CD4-positive, CD25-positive, alpha-beta regulatory T cell (primary cell): ENCODE results near the gene ZGLP1. TPM values are rescaled to one million over a fixed set of nuclear protein-coding genes. Genes with fewer than 3 reads are reported as not detected.

Experiments used
- ATAC-seq, 2 donors: fragments of 150-1000 bp; cut with Tn5 transposase; one replicate each; pipeline ENCODE4 v1.10.0; 2021; ENCODE audit warnings: low read depth in 2 of 2, moderate number of reproducible peaks in 2 of 2, moderate library complexity in 1 of 2
- DNase-seq, 3 donors: peaks; one replicate each; pipeline versions ENCODE4 v3.0.0 to v3.0.0-alpha.2; 2012 to 2022; ENCODE audit warnings: mixed read lengths in 1 of 3
- H3K27ac ChIP-seq: one replicate; pipeline ENCODE4 v1.7.0; 2013; ENCODE audit warnings: mild to moderate bottlenecking, low read length; ENCODE audit not compliant: insufficient read depth, poor library complexity, severe bottlenecking
- H3K27me3 ChIP-seq: one replicate; pipeline ENCODE4 v1.7.0; 2013; ENCODE audit warnings: low read length; ENCODE audit not compliant: control insufficient read depth, insufficient read depth
- H3K36me3 ChIP-seq: one replicate; pipeline ENCODE4 v1.7.0; 2013; ENCODE audit warnings: mild to moderate bottlenecking, low read length, moderate library complexity; ENCODE audit not compliant: control insufficient read depth, insufficient read depth
- H3K4me1 ChIP-seq: 2 replicates; pipeline ENCODE4 v1.7.0; 2013; ENCODE audit warnings: mild to moderate bottlenecking, low read length; ENCODE audit not compliant: insufficient read depth, control insufficient read depth, poor library complexity, severe bottlenecking
- H3K4me3 ChIP-seq: one replicate; pipeline ENCODE4 v1.7.0; 2013; ENCODE audit warnings: low read depth, mild to moderate bottlenecking, low read length, moderate library complexity
- H3K9me3 ChIP-seq, 2 experiments: 1 replicate in 1 of 2; 2 replicates in 1 of 2; pipeline ENCODE4 v1.7.0; 2013; ENCODE audit warnings: low read length in 2 of 2, mild to moderate bottlenecking in 1 of 2, moderate library complexity in 1 of 2; ENCODE audit not compliant: control insufficient read depth in 2 of 2
- H3K27ac Mint-ChIP-seq, 3 donors: one replicate each; pipeline ENCODE4 v1.8.0; 2020 to 2022; ENCODE audit warnings: mild to moderate bottlenecking in 3 of 3, mixed read lengths in 3 of 3, moderate library complexity in 2 of 3
- H3K27me3 Mint-ChIP-seq: one replicate; pipeline ENCODE4 v1.8.0; 2022; ENCODE audit warnings: mild to moderate bottlenecking, mixed read lengths
- H3K36me3 Mint-ChIP-seq: one replicate; pipeline ENCODE4 v1.8.0; 2020; ENCODE audit warnings: mixed read lengths
- H3K4me1 Mint-ChIP-seq, 4 donors: one replicate each; pipeline ENCODE4 v1.8.0; 2020 to 2022; ENCODE audit warnings: mixed read lengths in 4 of 4, mild to moderate bottlenecking in 1 of 4
- H3K4me3 Mint-ChIP-seq, 4 donors: one replicate each; pipeline ENCODE4 v1.8.0; 2020 to 2022; ENCODE audit warnings: mild to moderate bottlenecking in 4 of 4, mixed read lengths in 4 of 4, moderate library complexity in 3 of 4
- H3K9me3 Mint-ChIP-seq, 7 donors: one replicate each; pipeline ENCODE4 v1.8.0; 2020 to 2022; ENCODE audit warnings: mixed read lengths in 7 of 7, mild to moderate bottlenecking in 3 of 7, moderate library complexity in 2 of 7
- polyA plus RNA-seq, 4 donors: library from polyadenylated mRNA; unstranded; fragments of 300-500 nt; fragmentation: Illumina TruSeq; gene quantifications; one replicate each; pipeline ENCODE4 v1.2.3, GENCODE V29; 2021
- total RNA-seq: library from RNA; stranded (reverse); gene quantifications from one replicate; pipeline ENCODE4 v1.2.3, GENCODE V29; 2022

ZGLP1 gene
- total RNA-seq (2.8 TPM), polyA plus RNA-seq (under 1 TPM in 1 of 4 donors, not detected in 3; 0.32 TPM)

DNA sequence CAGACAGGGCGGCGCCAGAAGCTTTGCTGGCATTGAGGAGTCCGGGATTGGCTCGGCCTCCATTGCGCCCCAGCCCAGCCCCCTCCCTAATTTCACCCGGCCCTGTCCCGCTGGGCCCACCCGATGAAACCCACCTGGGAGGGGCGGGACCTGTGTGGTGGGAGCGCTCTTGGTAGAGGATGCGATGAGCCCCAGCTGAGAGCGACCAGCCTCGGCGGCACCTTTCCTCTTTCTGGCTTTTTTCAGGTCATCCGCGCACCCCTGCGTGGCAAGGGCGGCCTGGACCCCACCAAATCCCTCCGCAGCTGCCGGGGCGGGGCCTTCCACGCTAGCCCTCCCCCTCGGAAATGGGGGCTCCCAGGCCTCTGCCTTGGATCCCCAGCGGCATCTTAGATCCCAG, at the start of gene ZGLP1:
Gene ZGLP1 (minus strand): TSS at position 393 of the 400 bp plus-strand sequence.
- no peaks in the 10 kb centered on the region for H3K9me3 ChIP-seq
- no peaks in the 10 kb centered on the region for H3K4me1 ChIP-seq
- no peaks in the 10 kb centered on the region for H3K27me3 ChIP-seq
- DNase-seq (no peak), ATAC-seq (no peak)
- H3K4me3 ChIP-seq, result no peak within 1 kb of the TSS
- no peaks in the 10 kb centered on the region for H3K9me3 Mint-ChIP-seq
- H3K4me3 Mint-ChIP-seq, result no peak within 1 kb of the TSS
- no peaks in the 10 kb centered on the region for H3K36me3 Mint-ChIP-seq
- peaks cover 0 to 3% (median 0%) of the 10 kb centered on the region in 4 donors for H3K4me1 Mint-ChIP-seq
- no peaks in the 10 kb centered on the region for H3K27me3 Mint-ChIP-seq
- H3K27ac ChIP-seq, result no peak within 1 kb of the TSS
- no peaks in the 10 kb centered on the region for H3K36me3 ChIP-seq
- no peak within 1 kb of the TSS for H3K27ac Mint-ChIP-seq

DNA sequence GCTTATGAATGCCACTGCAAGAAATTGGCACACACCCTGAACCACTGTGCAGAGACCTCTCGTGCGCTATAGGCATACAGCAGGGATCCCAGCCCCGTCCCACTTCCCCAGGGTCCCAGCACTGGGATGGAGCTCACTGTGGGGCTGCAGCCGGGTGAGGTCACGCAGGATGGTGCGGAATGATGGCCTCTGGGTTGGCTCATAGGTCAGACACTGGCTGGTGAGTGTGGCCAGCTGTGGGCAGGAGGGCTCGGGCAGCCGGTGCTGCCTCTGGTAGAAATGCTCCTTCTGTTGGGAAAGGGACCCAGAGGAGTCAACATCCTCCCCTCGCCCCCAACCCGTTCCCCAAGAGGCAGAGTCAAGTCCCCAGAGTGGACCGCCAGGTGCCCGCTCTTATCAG, 46.8 kb upstream of the ZGLP1 start:
- ATAC-seq (no peak), DNase-seq (no peak)
- no peaks in the 10 kb centered on the region for H3K27me3 Mint-ChIP-seq
- H3K4me1 ChIP-seq, result no peaks in the 10 kb centered on the region
- no peaks in the 10 kb centered on the region for H3K9me3 ChIP-seq
- no peaks in the 10 kb centered on the region for H3K27me3 ChIP-seq
- H3K36me3 Mint-ChIP-seq, result peaks cover 15% of the 10 kb centered on the region
- H3K9me3 Mint-ChIP-seq, result no peaks in the 10 kb centered on the region
- H3K4me3 ChIP-seq, result no peak overlapping the region
- peaks cover 62% of the 10 kb centered on the region for H3K36me3 ChIP-seq
- H3K27ac Mint-ChIP-seq, result no peak overlapping the region
- H3K27ac ChIP-seq, result no peak overlapping the region
- no peak overlapping the region for H3K4me3 Mint-ChIP-seq
- H3K4me1 Mint-ChIP-seq, result no peaks in the 10 kb centered on the region

DNA sequence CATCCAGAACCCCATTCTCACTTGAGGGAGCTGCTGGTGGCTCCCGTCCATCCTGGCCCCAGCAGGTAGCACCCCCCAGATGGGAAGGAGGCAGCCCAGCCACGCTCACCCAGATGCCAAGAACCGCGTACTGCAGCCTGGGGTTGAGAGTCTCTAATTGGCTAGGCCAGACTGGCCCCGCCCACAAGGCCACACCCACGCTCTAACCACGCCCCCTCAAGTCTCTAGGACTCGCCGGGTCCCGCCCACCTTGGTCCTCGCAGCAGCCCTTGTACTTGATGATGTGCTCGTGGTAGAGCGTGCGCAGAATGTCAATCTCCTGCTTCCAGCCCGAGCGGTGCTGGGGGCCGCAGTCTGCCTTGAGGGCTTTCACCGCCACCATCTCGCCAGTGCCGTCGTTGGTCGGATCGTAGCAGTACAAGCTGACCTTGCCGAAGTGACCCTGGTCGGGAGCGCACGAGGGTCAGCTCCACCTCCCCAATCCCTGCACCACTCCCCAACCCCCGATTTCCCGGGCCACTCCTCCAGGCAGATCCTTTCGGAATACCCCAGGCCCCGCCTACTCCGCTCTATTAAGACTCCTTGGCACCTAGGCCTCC, 44.3 kb upstream of the ZGLP1 start:
- DNase-seq (peak in 2 of 3 donors; percentile 15 to 44), ATAC-seq (peak in 1 of 2 donors; percentile 37)
- Histone ChIP-seq H3K4me1 (no peaks in the 10 kb centered on the region), H3K4me3 (no peak overlapping the region), H3K27me3 (no peaks in the 10 kb centered on the region), H3K27ac (no peak overlapping the region), H3K9me3 (no peaks in the 10 kb centered on the region), H3K36me3 (peaks cover 54% of the 10 kb centered on the region)
- no peak overlapping the region for H3K4me3 Mint-ChIP-seq
- H3K27ac Mint-ChIP-seq, result no peak overlapping the region
- H3K9me3 Mint-ChIP-seq, result no peaks in the 10 kb centered on the region
- no peaks in the 10 kb centered on the region for H3K27me3 Mint-ChIP-seq
- peaks cover 11% of the 10 kb centered on the region for H3K36me3 Mint-ChIP-seq
- H3K4me1 Mint-ChIP-seq, result no peaks in the 10 kb centered on the region

DNA sequence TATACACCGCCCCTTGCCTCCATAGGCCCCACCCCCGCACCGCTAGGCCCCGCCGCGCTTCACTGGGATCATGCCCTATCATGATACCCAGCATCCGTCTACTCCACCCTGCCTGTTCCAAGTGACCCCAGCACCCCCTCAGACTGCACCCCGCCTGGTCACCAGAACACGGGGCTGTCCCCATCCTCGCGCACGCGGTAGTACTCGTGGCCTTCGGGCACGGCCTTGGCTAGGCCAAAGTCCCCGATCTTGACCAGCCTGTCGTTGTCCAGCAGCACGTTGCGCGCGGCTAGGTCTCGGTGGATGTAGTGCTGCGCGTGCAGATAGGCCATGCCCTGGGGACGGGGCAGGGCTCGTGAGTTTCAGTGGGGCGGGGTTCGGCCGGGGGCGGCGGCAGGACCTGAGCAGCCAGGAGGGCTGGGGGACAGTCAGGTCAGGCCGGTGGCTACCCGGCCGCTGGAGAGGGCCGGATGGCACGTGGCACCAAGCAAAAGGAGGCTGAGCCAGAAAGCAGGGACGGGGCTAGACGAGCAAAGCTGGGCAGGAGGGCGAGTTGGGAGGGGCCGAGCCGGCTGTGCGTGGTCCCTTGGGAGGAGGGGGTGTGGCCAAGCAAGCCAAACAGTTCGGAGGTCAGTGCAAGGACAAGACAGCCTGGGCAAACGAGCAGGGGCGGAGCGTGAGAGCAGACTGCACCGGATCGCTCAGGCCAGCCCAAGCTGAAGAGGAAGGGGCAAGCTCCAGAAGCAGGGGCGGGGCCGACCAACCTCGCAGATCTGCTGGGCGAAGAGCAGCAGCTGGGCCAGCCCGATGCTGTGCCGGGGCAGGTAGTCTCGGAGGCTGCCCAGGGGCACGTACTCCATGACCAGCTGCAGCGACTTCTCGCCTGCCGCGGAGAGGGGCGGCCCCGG, 43.4 kb upstream of the ZGLP1 start:
- H3K36me3 ChIP-seq, result peaks cover 52% of the 10 kb centered on the region

DNA sequence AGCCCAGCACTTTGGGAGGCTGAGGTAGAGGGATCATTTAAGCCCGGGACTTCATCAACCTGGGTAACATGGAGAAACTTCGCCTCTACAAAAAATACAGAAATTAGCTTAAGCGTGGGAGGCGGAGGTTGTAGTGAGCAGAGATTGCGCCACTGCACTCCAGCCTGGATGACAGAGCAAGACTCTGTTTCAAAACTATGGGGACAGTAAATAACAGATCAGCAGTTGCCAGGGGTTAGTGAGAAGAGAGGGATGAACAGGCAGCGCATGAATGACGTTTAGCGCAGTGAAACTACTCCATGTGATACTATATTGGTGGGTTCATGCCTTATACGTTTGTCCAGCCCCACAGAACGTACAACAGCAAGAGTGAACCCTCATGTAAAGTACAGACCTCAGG, 36.9 kb upstream of the ZGLP1 start:
- no peak overlapping the region for H3K27ac ChIP-seq
- H3K9me3 ChIP-seq, result no peaks in the 10 kb centered on the region
- no peaks in the 10 kb centered on the region for H3K27me3 Mint-ChIP-seq
- peaks cover 5% of the 10 kb centered on the region for H3K36me3 ChIP-seq
- DNase-seq, result no peak
- peaks cover 2% of the 10 kb centered on the region for H3K36me3 Mint-ChIP-seq
- H3K4me1 ChIP-seq, result no peaks in the 10 kb centered on the region
- no peaks in the 10 kb centered on the region for H3K9me3 Mint-ChIP-seq
- H3K4me1 Mint-ChIP-seq, result no peaks in the 10 kb centered on the region
- H3K4me3 ChIP-seq, result no peak overlapping the region
- ATAC-seq, result no peak
- H3K27ac Mint-ChIP-seq, result peak overlapping the region in 1 of 3 donors; percentile 65
- no peaks in the 10 kb centered on the region for H3K27me3 ChIP-seq
- H3K4me3 Mint-ChIP-seq, result no peak overlapping the region

More for the DNA sequence above, 43.4 kb upstream of the ZGLP1 start:
- H3K27me3 ChIP-seq, result no peaks in the 10 kb centered on the region
- no peak overlapping the region for H3K4me3 ChIP-seq
- no peak overlapping the region for H3K27ac Mint-ChIP-seq
- DNase-seq, result no peak
- no peaks in the 10 kb centered on the region for H3K9me3 Mint-ChIP-seq
- no peak for ATAC-seq
- peaks cover 11% of the 10 kb centered on the region for H3K36me3 Mint-ChIP-seq
- no peaks in the 10 kb centered on the region for H3K9me3 ChIP-seq
- no peaks in the 10 kb centered on the region for H3K4me1 ChIP-seq
- no peaks in the 10 kb centered on the region for H3K27me3 Mint-ChIP-seq
- no peak overlapping the region for H3K4me3 Mint-ChIP-seq
- H3K4me1 Mint-ChIP-seq, result no peaks in the 10 kb centered on the region
- H3K27ac ChIP-seq, result no peak overlapping the region

DNA sequence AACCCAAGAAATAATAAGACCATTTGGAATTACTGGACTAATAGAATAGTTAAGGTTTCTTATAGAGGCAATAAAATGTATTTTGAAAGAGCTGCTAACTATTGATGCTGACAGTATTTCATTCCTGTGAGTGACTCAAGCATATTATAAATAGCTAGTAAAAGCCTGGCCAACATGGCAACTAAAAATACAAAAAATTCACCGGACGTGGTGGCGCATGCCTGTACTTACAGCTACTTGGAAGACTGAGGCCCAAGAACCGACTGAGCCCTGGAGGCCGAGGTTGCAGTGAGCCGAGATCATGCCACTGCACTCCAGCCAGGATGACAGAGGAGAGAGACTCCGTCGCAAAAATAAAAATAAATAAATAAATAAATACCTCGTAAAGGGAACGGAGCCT, 35.2 kb upstream of the ZGLP1 start:
- Histone ChIP-seq H3K4me3 (no peak overlapping the region), H3K27me3 (no peaks in the 10 kb centered on the region), H3K27ac (no peak overlapping the region), H3K4me1 (peaks cover 6% of the 10 kb centered on the region), H3K36me3 (no peaks in the 10 kb centered on the region), H3K9me3 (no peaks in the 10 kb centered on the region)
- H3K27ac Mint-ChIP-seq, result no peak overlapping the region
- H3K27me3 Mint-ChIP-seq, result no peaks in the 10 kb centered on the region
- no peak overlapping the region for H3K4me3 Mint-ChIP-seq
- no peak for DNase-seq
- H3K36me3 Mint-ChIP-seq, result no peaks in the 10 kb centered on the region
- ATAC-seq, result no peak
- no peaks in the 10 kb centered on the region for H3K9me3 Mint-ChIP-seq
- peaks cover 0 to 9% (median 4%) of the 10 kb centered on the region in 4 donors for H3K4me1 Mint-ChIP-seq

DNA sequence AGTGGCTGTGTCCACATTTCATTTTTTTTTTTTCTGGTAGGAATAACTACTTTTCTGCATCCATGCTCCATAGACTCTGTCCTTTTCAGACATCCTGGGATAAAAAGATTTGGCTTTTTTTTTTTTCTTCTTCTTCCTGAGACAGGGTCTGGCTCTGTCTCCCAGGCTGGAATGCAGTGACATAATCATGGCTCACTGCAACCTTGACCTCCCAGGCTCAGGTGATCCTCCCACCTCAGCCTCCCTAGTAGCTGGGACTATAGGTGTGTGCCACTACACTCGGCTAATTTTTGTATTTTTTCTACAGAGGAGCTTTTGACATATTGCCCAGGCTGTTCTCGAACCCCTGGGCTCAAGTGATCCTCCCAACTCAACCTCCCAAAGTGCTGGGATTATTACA, 33.9 kb upstream of the ZGLP1 start:
- ATAC-seq (no peak), DNase-seq (no peak)
- Histone ChIP-seq H3K4me1 (peaks cover 18% of the 10 kb centered on the region), H3K36me3 (no peaks in the 10 kb centered on the region), H3K4me3 (no peak overlapping the region), H3K9me3 (no peaks in the 10 kb centered on the region), H3K27me3 (no peaks in the 10 kb centered on the region), H3K27ac (no peak overlapping the region)
- Mint-ChIP-seq H3K27ac (no peak overlapping the region), H3K4me3 (peak overlapping the region in 1 of 4 donors; percentile 64), H3K27me3 (no peaks in the 10 kb centered on the region), H3K4me1 (peaks cover 0 to 22% (median 14%) of the 10 kb centered on the region in 4 donors), H3K36me3 (no peaks in the 10 kb centered on the region), H3K9me3 (no peaks in the 10 kb centered on the region)
